SKM-1 (cell line): ENCODE results near the gene IMPDH2.

Experiments used
- DNase-seq: peaks from one replicate; lab custom pipeline; 2025; ENCODE audit not compliant: unreplicated experiment; lab: John Stamatoyannopoulos, UW

The IMPDH2 gene

DNA sequence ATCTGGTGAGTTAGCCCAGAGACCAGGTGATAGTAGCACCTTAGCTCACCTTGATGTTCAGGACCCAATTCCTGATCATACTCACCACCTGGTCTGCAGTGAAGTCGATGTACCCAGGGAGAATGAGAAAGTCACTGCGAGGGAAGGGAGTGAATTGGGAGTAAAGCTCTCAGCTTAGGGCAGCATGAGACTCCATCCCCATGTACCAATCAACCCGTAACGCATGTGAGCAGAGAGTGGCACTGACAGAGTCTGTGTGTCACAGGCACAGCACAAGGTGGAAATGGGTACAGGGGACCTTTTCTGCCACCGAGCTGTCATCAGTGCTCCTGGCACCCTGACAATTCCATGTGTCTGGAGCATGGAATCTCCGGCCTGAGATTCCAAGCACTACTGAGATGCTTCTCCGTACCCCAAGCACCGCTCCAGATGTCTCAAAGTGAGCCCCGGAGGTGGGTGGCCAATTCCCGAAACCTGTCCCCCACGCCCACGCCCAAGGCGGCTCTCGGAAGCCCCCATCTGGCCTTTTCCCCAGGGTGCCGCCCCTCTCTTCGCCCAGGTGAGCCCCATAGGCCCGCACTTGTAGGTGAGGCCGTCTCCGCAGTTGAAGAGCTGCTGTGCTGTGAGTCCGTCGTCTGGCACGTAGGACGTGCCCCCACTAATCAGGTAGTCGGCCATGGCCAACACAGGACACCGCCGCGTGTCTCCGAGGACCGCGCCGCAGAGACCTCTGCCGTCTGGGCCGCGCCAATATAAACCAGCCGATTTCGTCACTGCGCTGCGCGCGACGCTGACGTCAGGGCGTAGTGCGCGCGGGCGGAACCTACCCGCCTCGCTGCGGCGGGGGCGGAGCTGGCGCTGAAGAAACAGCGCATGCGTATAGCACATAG is at the start of gene IMPDH2:
TSS of gene IMPDH2 (minus strand) at position 726 of the 890 bp plus-strand sequence. CDS start at position 678, 48 bp downstream.
- DNase-seq: peak; percentile 87

DNA sequence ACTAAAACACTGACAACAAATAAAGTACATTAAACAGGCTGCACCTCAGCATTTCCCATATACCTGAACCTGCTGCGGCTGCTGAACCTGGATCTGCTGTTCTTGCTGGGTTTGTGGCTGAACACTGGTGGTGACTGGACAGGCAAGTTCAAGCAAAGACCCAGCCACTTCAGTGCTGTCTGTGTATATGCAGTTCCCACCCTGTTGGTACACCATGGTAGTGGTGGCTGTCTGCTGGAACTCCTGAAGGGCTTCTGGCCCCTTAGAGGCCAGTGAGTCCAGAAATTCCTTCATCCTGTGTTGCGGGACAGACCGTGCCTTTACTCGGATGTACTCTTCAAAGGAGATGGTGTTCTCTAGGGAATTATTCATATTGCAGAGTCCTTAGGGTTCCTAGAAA is 47.4 kb upstream of the IMPDH2 start:
- DNase-seq: no peak

DNA sequence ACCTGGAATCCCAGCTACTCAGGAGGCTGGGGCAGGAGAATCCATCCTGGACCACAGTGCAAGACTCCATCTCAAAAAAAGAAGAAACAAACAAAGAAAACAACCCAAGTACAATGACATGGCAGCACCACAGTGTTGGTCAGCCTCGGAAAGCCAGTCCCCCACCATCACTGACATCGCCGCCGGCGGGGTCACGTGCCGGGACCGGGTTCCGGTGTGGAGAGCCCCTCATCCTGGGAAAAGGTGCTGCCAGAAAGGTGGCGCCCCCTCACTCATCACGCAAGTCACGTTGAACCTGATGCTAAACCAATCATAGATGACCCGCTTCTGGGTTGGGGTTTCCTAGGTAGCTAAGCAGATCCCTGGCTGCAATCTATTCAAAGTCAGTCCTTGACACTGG is 46.9 kb upstream of the IMPDH2 start:
- DNase-seq: no peak

DNA sequence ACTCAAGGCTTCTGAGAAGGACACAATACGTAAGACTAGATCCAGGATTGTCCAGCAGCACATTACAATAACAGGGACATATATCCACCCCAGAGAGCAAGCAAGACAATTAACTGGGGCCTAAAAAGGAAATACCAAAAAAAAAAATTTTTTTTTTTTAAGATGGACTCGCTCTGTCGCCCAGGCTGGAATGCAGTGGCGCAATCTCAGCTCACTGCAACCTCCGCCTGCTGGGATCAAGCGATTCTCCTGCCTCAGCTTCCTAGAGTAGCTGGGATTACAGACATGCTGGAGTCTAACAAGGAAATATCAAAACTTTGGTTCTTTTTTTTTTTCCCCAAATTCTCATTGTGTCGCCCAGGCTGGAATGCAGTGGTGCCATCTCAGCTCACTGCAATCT is 28.8 kb upstream of the IMPDH2 start:
- no peak for DNase-seq

DNA sequence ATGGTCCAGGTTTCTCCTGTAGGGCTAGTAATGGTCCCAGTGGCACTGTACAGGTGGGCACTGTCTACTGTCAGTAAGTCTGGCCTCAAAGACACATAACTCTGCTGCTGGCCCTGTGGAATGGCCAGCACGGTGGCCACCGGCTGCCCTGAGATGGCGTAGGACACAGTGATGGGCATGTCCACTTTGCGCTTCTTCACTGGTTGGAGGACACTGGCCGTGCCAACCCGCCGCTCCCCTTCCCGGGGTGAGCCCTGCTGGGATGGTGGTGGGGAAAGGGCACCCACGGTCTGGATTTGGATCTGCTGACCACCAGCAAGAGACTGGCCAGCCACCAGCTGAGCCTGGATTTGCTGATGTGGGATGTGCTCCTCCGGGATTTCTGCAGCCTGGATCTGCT is 28.1 kb upstream of the IMPDH2 start:
- DNase-seq: no peak

DNA sequence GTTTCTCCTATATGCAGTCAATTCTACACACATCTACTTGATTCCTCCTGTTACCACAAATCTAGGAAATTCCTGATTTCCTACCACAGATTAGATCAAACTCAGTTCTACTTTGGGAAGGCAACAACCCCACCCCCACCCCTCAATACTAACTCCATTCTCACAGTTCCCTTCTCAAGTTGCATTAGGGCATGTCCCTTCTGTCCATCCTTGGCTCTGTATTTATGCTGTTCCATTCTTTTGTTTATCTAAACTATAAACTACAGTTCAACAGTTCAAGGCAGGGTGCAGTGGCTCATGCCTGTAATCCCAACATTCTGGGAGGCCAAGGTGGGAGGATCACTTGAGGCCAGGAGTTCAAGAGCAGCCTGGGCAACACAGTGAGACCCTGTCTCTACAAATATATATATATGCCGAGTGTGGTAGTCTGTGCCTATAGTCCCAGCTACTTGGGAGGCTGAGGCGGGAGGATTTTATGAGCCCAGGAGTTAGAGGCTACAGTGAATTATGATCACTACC is 25.2 kb upstream of the IMPDH2 start:
- no peak for DNase-seq

DNA sequence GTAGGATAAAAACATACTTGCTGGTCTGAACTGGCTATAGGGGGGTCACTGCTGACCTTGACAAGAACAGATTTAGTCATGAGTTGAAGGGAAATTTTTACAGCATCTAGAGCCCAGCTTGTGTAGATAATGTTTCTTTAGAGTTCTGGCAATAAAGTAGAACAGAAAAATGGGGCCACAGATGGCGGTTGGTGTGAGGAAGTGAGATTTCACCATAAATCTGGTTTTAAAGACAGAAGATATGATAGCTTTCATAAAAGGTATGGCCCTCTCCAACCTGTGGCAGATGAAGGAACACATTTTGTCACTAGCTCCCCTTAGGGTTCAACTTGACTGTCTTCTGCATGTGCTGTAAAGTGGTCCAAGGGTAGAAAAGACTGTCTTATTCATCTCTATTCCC is 24.3 kb upstream of the IMPDH2 start:
- no peak for DNase-seq

DNA sequence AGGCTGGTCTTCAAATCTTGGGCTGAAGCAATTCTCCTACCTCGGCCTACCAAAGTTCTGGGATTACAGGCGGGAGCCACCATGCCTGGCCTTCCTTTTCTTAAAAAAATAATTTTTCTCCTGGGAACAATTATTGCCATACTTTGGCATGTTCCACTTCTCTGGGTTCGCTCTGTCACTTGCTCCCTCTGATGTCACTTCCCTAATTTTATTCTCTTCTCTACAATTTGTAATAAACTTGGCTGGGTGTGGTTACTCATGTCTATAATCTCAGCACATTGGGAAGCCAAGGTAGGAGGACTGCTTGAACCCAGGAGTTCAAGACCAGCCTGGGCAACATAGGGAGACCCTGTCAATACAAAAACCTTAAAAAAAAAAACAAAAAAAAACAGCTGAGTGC is 6.1 kb upstream of the IMPDH2 start:
- no peak for DNase-seq

DNA sequence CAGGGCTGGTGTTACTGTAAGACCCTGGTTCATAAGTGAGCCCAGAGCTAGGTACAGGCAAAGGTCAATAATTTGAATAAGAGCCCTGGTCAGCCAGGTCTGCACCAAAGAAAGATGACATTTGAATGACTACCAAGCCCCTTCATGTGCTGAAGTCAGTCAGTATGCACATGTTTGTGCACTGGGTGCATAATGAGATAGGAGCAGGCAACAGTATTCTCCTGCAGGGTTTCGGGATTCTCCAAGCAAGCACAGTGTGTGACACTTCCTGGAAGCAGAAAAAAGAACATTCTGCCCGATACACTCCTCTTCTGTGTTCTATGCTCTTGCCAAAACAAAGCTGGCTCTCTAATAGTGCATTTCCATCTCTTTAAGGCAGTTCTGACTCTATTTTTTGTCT is 5.5 kb upstream of the IMPDH2 start:
- no peak for DNase-seq

DNA sequence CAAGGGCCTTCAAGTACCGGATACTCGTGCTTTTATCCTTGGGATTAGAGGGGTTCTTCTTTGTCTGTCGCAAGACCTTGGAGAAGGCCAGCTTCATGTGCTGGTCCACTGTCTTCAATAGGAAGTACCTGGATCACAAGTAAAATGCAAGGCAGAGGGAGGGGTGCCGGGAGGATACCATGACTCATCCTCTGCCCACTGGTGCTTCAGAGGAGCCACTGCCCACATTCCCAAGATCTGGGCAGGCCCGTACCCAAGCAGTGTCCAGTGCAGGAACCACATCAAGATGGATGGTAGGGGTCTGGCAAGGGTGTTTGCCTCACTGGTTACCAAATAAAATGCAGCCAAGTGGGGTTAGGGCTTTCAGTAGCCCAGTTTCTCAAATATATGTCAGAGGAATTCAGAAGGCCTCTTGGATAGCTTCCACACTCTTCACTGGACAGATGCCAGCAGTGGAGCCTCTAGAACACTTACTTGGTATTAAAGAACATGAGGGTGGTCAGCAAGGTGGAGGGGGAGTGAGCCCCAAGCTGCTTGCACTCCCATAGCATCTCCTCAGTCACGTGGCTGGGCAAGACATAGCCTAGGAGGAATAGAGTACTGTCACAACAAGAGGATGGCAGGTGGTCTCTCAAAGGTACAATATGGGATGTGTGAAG is 3.6 kb upstream of the IMPDH2 start:
- DNase-seq: no peak

DNA sequence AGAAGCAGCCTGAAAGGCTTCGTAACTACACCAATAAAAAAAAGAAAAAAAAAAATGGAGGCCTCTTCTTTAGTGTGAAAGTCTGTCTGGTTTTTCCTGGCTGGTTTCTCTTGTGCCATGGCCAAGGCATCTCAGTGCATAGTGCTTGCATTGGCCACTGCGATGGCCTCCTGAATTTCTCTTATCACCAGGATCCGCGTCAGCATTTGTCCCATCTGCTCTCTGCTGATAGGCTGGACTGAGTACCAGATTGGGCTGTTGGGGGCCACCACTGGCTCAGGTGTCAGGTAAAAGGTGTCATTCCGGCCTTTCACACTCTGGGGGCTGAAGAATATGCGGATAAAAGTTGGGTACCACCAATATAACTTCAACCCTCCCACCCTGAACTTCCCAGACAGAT is 1.1 kb upstream of the IMPDH2 start:
- no peak for DNase-seq

DNA sequence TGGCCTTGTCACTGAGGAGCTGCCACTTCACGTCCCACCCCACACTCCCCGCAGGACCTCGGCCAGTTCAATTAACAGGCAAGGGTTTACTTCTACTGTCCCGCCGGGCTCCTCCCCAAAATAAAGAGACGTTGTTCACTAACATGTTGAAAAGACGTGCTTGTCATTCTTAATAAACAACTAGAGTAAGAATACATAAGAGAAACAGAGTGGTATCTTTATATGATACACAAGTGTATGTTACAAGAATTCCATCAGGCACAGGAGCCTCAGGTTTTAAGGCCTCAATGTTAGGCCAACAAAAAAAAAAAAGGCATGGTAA is 326 bp upstream of the IMPDH2 start:
- DNase-seq: no peak

DNA sequence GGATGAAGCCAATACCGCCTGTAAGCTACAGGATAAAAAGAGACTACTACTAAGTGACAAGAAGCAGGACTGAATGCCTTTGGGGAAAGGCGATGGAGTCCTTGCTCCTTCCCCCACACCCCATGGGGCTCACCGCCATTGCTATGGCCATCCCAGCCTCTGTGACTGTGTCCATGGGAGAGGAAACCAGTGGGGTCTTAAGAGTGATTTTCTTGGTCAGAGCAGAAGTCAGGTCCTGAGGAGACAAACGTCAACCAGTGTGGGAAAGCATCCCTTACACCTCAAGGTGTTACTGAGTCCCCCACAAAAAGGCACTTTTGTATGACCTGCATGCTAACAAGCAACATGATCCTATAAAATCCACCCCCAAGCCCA is 913 bp downstream of the IMPDH2 start:
- no peak for DNase-seq

DNA sequence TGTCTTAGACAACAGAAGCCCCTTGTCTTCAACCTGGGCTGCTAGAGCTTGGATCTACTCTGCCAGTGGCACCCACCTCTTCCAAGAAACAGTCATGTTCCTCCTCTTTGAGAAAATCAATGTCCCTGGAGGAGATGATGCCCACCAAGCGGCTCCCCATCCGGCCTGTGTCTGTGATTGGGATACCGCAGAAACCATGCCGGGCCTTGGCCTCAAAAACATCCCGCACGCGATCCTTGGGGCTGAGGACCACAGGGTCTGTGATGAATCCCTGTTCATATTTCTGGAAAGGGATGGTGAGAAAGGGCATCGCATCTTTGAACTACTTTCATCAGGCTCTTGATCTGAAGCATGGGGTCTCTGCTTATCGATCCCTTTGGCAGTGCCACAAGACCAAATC is 1.6 kb downstream of the IMPDH2 start:
- DNase-seq: no peak

DNA sequence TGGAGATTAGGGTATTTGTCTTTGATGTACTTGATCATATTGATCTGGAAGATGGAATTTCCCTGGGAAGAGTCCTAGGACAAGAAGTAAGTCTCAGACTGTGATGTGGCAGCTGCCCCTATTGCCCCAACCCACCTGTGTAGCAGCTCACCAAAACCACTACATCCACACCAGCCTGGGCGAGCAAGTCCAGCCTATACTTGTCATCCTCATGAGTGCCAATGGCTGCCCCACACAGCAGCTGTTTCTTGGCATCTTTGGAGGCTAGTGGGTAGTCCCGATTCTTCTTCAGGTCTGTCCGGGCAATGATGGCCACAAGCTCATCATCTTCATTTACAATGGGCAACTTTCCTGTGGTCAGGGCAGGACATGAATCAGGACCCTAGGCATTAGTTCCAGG is 2.7 kb downstream of the IMPDH2 start:
- DNase-seq: no peak

DNA sequence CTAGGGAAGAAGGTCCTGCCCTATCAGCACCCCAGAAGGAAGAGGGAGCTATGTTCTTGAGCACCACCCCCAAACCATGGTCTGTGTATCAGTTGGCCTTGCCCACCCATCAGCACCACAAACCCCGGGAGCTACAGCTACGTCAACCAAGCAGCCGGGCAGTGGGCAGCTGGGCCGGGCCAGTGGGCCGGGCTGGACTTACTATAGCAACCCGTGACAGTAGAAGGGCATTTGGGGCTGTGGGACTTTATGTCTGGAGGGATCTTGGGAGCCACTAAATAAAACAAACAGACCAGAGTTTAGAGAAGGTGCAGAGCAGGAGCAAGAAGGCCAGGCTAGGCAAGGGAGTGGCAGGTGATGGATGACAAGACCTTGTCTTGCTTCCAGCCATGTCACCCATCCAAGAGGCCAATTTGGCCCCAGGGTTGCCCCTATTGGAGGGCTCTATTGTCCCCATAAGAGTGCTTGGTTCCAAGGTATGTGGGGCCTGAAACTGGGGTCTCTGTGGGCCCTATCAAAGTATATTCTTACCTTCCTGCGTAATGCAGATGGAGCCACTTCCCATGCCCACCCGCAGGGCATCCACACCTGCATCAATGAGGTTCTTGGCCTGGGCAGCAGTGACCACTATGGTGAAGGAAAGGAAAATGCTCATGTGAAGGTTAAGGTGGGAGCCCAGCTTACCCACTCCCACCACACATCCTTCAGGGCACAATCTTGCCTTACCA is 3.2 kb downstream of the IMPDH2 start:
- no peak for DNase-seq

DNA sequence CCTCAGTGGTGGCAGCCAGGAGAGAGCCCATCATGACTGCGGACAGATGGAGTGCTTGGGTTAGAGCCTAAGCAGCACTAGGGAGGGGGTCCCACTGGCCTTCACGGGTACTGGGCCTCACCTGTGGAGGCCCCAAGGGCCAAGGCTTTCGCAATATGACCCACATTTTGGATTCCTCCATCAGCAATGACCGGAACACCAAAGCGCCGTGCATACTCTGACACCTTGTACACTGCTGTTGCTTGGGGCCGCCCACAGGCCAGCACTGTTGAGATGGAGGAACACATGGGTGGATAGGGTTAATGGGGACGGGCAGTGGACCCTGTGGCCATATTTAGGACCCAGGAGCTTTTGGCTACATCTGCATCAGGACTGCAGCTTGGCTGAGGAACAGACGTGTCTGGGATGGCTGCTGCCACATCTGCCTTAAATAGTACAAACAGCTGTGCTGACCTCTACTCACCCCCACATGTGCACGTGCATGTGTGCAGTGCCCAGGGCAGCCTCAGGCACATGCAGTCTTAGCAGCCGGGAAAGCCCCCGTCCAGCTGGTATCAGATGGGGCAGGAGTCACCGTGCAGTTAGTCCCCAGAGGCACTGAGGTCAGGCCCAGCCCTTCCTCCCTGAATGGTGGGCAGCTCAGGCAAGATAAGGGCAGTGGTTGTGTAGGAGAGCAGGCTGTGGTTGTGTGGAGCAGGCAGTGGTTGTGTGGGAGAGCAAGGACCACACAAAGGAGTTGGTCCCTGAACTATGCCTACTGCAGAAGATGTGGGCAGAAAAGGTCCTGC is 4.0 kb downstream of the IMPDH2 start:
- DNase-seq: no peak

DNA sequence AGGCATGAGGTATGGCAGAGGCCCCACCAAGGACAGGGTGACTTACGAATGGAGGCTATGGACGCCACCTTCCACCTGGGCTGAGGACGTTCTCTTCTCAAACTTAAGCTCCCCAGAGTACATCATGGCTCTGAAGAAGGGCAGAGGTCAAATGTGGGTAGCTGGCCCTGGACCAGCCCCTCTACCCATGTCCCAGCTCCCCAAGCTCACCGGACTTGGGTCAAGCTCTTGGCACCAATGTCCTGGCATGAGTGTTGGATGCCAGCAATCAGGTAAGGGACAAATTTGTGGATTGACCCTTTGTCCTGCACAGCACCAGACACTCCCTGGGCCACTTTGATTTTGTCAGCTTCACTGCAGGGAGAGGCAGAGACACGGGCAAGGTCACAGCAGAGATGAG is 4.7 kb downstream of the IMPDH2 start:
- DNase-seq: no peak

DNA sequence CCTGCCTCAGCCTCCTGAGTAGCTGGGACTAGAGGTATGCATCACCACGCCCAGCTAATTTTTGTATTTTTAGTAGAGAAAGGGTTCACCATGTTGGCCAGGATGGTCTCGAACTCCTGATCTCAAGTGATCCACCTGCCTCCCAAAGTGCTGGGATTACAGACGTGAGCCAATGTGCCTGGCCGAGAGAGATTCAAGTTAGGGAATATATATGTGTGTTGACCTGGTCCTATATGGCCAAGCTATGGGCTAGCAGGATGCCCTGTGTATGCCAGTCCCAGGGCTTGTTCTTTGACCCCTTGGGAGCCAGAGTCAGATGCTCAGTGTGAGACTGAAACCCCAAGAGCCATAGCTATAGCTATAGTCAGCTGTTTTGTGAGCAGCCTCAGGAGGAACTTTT is 5.4 kb downstream of the IMPDH2 start:
- no peak for DNase-seq

DNA sequence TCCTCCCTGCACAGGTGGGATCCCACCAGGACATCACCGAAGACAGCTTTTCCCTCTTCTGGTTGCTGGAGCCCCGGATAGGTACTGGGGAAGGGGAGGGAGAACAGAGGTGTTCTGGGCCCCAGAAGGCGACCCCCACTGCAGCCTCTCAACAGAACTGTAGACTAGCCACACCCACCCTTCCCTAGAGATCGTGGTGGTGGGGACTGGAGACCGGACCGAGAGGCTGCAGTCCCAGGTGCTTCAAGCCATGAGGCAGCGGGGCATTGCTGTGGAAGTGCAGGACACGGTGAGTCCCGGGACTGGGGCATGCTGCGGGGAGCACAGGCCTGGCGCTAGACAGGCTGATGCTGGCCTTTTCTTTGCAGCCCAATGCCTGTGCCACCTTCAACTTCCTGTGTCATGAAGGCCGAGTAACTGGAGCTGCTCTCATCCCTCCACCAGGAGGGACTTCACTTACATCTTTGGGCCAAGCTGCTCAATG is 6.5 kb downstream of the IMPDH2 start:
- no peak for DNase-seq
